ENCODE data around the gene MLXIP.

MLXIP gene

GRCh38 chr12:122189626-122190475, 111.3 kb downstream of the MLXIP start:
- FAIRE-seq: no peak

GRCh38 chr12:122190842-122191668, 112.5 kb downstream of the MLXIP start:
- no peak for FAIRE-seq

DNA sequence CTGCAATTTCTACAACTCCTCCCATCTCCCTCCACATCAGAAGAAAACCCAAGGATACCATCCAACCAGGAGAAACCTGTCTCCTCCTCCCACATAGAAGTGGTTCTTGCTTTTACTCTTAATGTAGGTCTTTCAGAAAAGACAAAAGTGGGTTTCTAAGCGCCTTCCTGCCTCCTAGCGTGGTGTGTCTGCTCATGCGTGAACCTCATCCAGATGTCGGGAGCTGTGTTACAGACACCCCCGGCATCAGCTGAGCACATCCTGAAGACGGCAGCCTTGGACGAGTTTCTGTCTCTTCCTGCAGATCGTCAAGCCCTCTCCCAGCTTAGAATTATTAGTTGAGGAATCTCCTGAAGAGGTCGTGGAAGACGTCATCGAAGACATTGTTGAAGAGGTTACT, 113.9 kb downstream of the MLXIP start:
- FAIRE-seq: no peak

- FAIRE-seq: no peak
These were observed 116.2 kb downstream of the MLXIP start for GRCh38 chr12:122194804-122195203.

DNA sequence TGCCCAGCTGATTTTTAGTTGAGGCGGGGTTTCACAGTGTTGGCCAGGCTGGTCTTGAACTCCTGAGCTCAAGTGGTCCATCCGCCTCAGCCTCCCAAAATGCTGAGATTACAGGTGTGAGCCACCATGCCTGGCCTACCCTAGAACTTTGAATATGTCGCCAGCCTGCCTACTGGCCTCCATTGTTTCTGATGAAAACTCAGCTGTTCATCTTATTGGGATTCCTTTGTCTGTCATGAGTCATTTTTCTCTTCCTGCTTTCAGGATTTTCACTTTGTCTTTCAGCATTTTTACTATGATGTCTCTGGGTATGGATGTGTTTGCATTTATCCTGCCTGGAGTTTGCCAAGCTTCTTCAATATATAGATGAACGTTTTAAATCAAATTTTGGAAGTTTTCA, 116.8 kb downstream of the MLXIP start:
- no peak for FAIRE-seq
